ENCODE data around the gene PLA2G7.

Gene PLA2G7

DNA sequence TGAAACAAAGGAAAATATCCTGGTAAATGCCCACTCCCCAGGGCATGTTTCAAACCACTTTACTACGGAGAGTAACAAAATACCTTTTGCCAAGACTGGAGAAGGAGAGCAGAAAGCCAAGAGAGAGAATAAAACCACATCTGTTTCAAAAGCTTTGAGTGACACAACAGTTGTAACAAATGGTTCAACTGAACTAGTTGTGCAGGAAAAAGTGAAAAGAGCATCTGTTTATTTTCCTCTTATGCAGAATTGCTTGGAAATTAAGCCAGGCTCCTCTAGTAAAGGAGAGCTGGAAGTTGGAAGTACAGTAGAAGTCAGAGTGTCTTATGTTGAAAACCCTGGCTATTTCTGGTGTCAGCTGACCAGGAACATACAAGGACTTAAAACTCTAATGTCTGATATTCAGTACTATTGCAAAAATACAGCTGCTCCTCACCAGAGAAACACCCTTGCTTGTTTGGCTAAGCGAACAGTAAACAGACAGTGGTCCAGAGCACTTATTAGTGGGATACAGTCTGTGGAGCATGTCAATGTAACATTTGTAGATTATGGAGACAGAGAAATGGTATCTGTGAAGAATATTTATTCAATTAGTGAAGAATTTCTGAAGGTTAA, 44.9 kb downstream of the PLA2G7 start:
- DNase-seq: no peak
- no peak for TF ChIP-seq CTCF (IDR thresholded peaks at IDR 0.05)
- H3K4me3 ChIP-seq: no peak overlapping the region

DNA sequence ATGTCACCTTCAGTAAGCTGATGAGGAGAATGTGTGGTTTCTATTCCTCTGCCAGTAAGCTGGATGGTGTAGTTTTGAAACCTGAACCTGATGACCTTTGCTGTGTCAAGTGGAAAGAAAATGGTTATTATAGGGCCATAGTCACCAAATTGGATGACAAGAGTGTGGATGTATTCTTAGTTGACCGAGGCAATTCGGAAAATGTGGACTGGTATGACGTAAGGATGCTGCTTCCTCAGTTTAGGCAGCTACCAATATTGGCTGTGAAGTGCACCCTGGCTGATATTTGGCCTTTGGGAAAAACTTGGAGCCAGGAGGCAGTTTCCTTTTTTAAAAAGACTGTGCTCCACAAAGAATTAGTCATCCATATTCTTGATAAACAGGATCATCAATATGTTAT, 45.5 kb downstream of the PLA2G7 start:
- no peaks in the 10 kb centered on the region for H3K9me3 ChIP-seq
- intact Hi-C loops (cut with DNase I; ENCODE audit: low total_unique reads): no loop called here
- no peak overlapping the region for H3K27ac ChIP-seq
- no peaks in the 10 kb centered on the region for H3K27me3 ChIP-seq
- DNase-seq: no peak
- no peaks in the 10 kb centered on the region for H3K4me1 ChIP-seq
- no peak overlapping the region for H3K4me3 ChIP-seq
- TF ChIP-seq CTCF (IDR thresholded peaks at IDR 0.05): no peak
- no peaks in the 10 kb centered on the region for H3K36me3 ChIP-seq

More for the DNA sequence above, 44.9 kb downstream of the PLA2G7 start:
- no peaks in the 10 kb centered on the region for H3K27me3 ChIP-seq
- H3K9me3 ChIP-seq: no peaks in the 10 kb centered on the region
- H3K27ac ChIP-seq: no peak overlapping the region
- H3K36me3 ChIP-seq: no peaks in the 10 kb centered on the region
- intact Hi-C loops (cut with DNase I; ENCODE audit: low total_unique reads): no loop called here
- no peaks in the 10 kb centered on the region for H3K4me1 ChIP-seq

GRCh38 chr6:46688966-46689335, 46.2 kb downstream of the PLA2G7 start:
- no peak for TF ChIP-seq CTCF (IDR thresholded peaks at IDR 0.05)
- H3K36me3 ChIP-seq: no peaks in the 10 kb centered on the region
- no peaks in the 10 kb centered on the region for H3K4me1 ChIP-seq
- DNase-seq: no peak
- no peaks in the 10 kb centered on the region for H3K9me3 ChIP-seq
- H3K27me3 ChIP-seq: no peaks in the 10 kb centered on the region
- H3K4me3 ChIP-seq: no peak overlapping the region
- intact Hi-C loops (cut with DNase I; ENCODE audit: low total_unique reads): no loop called here
- H3K27ac ChIP-seq: no peak overlapping the region

DNA sequence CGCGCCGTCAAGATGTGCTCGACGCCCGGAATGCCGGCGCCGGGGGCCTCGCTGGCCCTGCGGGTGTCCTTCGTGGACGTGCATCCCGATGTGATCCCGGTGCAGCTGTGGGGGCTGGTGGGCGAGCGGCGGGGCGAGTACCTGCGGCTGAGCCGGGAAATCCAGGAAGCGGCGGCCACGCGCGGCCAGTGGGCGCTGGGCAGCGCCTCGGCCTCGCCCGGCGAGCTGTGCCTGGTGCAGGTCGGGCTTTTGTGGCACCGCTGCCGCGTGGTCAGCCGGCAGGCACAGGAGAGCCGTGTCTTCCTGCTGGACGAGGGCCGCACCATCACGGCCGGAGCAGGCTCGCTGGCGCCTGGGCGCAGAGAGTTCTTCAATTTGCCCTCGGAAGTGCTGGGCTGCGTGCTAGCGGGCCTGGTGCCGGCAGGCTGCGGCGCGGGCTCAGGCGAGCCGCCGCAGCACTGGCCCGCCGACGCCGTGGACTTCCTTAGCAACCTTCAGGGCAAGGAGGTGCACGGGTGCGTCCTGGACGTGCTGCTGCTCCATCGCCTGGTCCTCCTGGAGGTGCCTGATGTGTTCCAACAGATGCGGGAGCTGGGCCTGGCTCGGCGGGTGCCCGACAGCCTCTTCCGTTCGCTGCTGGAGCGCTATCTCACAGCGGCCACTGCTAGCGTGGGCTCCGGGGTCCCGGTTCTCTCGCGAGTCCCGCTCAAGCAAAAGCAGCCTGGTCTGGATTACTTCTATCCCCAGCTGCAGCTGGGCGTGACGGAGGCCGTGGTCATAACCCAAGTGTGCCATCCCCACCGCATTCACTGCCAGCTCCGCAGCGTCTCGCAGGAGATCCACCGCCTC, 46.8 kb downstream of the PLA2G7 start:
- intact Hi-C loops (cut with DNase I; ENCODE audit: low total_unique reads): no loop called here
- H3K4me3 ChIP-seq: no peak overlapping the region
- H3K9me3 ChIP-seq: no peaks in the 10 kb centered on the region
- H3K4me1 ChIP-seq: no peaks in the 10 kb centered on the region
- no peaks in the 10 kb centered on the region for H3K27me3 ChIP-seq
- no peaks in the 10 kb centered on the region for H3K36me3 ChIP-seq
- TF ChIP-seq CTCF (IDR thresholded peaks at IDR 0.05): no peak
- no peak overlapping the region for H3K27ac ChIP-seq
- no peak for DNase-seq

GRCh38 chr6:46687619-46688097, 47.5 kb downstream of the PLA2G7 start, which contains the start of gene TDRD6:
Gene TDRD6, plus strand, starts transcription at chr6:46687885. Its CDS starts 244 bp downstream, at chr6:46688129.
- intact Hi-C loops (cut with DNase I; ENCODE audit: low total_unique reads): no loop called here

More at GRCh38 chr6:46687619-46688097, 47.5 kb downstream of the PLA2G7 start, which contains the start of gene TDRD6:
- Histone ChIP-seq H3K9me3 (no peaks in the 10 kb centered on the region), H3K4me3 (no peak within 1 kb of the TSS), H3K27me3 (no peaks in the 10 kb centered on the region), H3K36me3 (no peaks in the 10 kb centered on the region), H3K27ac (no peak within 1 kb of the TSS), H3K4me1 (no peaks in the 10 kb centered on the region)
- DNase-seq: no peak
- TF ChIP-seq CTCF (IDR thresholded peaks at IDR 0.05): no peak

Data from tibial artery (tissue), 4 donors.